ENCODE measurements around the gene CEP170B. TPM values are rescaled to one million over a fixed set of nuclear protein-coding genes. Genes with fewer than 3 reads are reported as not detected.
"Not testable (repeated sequence)": the region's sequence is repeated elsewhere in the genome, so short reads cannot be mapped to it uniquely, and the experiment has no call there.

Gene CEP170B
- total and polyA plus RNA-seq, 2 of the 13 experiments (the other 11 are each of a cell fraction or from before 2014, with no cell fraction given): 4.3 to 8.8 TPM

DNA sequence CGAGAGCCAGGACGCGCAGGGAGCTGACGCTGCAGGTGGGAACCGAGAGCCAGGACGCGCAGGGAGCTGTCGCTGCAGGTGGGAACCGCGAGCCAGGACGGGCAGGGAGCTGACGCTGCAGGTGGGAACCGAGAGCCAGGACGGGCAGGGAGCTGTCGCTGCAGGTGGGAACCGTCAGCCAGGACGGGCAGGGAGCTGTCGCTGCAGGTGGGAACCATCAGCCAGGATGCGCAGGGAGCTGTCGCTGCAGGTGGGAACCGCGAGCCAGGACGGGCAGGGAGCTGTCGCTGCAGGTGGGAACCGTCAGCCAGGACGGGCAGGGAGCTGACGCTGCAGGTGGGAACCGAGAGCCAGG is 40.5 kb downstream of the CEP170B start:
- POLR2A ChIA-PET; ATAC-seq; intact Hi-C loops (cut with micrococcal nuclease; ENCODE audit: unreplicated experiment); H3K9me3 ChIP-seq (ENCODE audit: low read length); H3K9ac ChIP-seq (ENCODE audit: insufficient read depth, low read depth, low read length); CTCF ChIA-PET (ENCODE audit: low intra/inter-chr PET ratio, low total read pairs); H3K4me2 ChIP-seq (ENCODE audit: low read depth, low read length); in situ Hi-C loops (cut with HindIII; ENCODE audit: extremely low pct_ligation_motif_present, low pct_unique_long_range_greater_than_20kb); H4K20me1 ChIP-seq (ENCODE audit: insufficient read depth, low read length); H3K4me3 ChIP-seq (replicated peaks in 1 of 3; ENCODE audit: insufficient read depth in 1 of 3, low read depth in 2 of 3, low read length in 3 of 3); H2AFZ ChIP-seq (ENCODE audit: low read length); FAIRE-seq; H3K27ac ChIP-seq (ENCODE audit: extremely low read length, insufficient read depth, low read length); BruUV-seq (replicated peaks); H3K36me3 ChIP-seq (replicated peaks in 1 of 2; ENCODE audit: control insufficient read depth in 1 of 2, insufficient read depth in 2 of 2, low read length in 2 of 2); H3K4me1 ChIP-seq (ENCODE audit: insufficient read depth, low read length); DNase-seq (ENCODE audit: low spot score); H3K79me2 ChIP-seq (ENCODE audit: insufficient read depth, low read length): not testable (repeated sequence)
- WGBS (ENCODE audit: low lambda C conversion rate): 48% methylated on average over 22 of the region's 28 CpGs
- H3K27me3 ChIP-seq (ENCODE audit: control insufficient read depth in 1 of 2, insufficient read depth in 2 of 2, low read length in 2 of 2): peaks cover 1 to 39% of the 10 kb centered on the region in 2 experiments; a peak in 4 of 5 replicates

DNA sequence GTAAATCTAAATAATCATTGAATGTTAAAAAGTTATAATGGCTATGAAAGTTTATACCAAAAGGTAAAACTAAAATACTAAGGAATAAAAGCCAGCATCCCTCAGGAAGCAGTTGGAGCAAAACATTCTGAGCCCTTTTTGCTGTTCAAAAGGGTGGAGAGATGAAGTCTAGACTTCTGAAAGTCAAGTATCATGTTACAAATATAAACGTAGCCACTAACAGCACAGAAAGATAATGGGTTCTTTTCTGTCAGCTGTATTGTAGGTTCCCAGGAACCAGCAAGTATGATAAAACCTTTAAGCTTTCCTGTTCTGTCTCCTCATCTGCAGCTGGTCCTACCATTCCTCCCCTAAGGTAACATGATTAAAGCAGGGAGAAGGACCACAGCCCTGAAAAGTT is 43.2 kb downstream of the CEP170B start:
- BruUV-seq (replicated peaks): no TSS peak
- WGBS (ENCODE audit: low lambda C conversion rate): 0% methylated on average over 1 of the region's 1 CpG
- Histone ChIP-seq H3K4me3 (replicated peaks in 1 of 3; ENCODE audit: insufficient read depth in 1 of 3, low read depth in 2 of 3, low read length in 3 of 3) (no peak overlapping the region), H3K79me2 (ENCODE audit: insufficient read depth, low read length) (no peaks in the 10 kb centered on the region), H3K36me3 (replicated peaks in 1 of 2; ENCODE audit: control insufficient read depth in 1 of 2, insufficient read depth in 2 of 2, low read length in 2 of 2) (no peaks in the 10 kb centered on the region), H3K27ac (ENCODE audit: extremely low read length, insufficient read depth, low read length) (no peak overlapping the region), H3K9ac (ENCODE audit: insufficient read depth, low read depth, low read length) (no peak overlapping the region), H2AFZ (ENCODE audit: low read length) (no peak overlapping the region), H3K27me3 (ENCODE audit: control insufficient read depth in 1 of 2, insufficient read depth in 2 of 2, low read length in 2 of 2) (peaks cover 1 to 36% of the 10 kb centered on the region in 2 experiments; a peak in 4 of 5 replicates), H3K4me1 (ENCODE audit: insufficient read depth, low read length) (no peaks in the 10 kb centered on the region), H4K20me1 (ENCODE audit: insufficient read depth, low read length) (no peaks in the 10 kb centered on the region), H3K9me3 (ENCODE audit: low read length) (peaks cover 13% of the 10 kb centered on the region), H3K4me2 (ENCODE audit: low read depth, low read length) (no peak overlapping the region)
- intact Hi-C loops (cut with micrococcal nuclease; ENCODE audit: unreplicated experiment): no loop called here
- TF ChIP-seq ARNT2 (CRISPR knock-in tag; IDR thresholded peaks at IDR 0.05; ENCODE audit: low read depth): no peak
- TF ChIP-seq NFE2L2 (IDR thresholded peaks at IDR 0.05; ENCODE audit: low read length): no peak
- no peak for TF ChIP-seq NR3C1 (CRISPR knock-in tag; IDR thresholded peaks at IDR 0.05)
- no peak for TF ChIP-seq EZH2 (conservative IDR thresholded peaks at IDR 0.05; ENCODE audit: low read depth, low read length)
- TF ChIP-seq ATRX (CRISPR knock-in tag; IDR thresholded peaks at IDR 0.05; ENCODE audit: borderline replicate concordance): no peak
- ATAC-seq (no peak), DNase-seq (ENCODE audit: low spot score) (no peak), FAIRE-seq (no peak)
- in situ Hi-C loops (cut with HindIII; ENCODE audit: extremely low pct_ligation_motif_present, low pct_unique_long_range_greater_than_20kb): no loop called here
- ChIA-PET CTCF (ENCODE audit: low intra/inter-chr PET ratio, low total read pairs) (no interaction called here), POLR2A (no interaction called here)
